GM23338 (cell line): ENCODE results near the gene WWOX. TPM values are rescaled to one million over a fixed set of nuclear protein-coding genes. Genes with fewer than 3 reads are reported as not detected.

Experiments
- ATAC-seq: fragments of 200-7000 bp; cut with Tn5 transposase; 3 replicates; pipeline ENCODE4 v1.9.1; 2020
- DNase-seq: peaks from one replicate; pipeline ENCODE4 v3.0.0-alpha.2; 2015; ENCODE audit warnings: low spot score
- H2AFZ ChIP-seq: fragments of 200-600 bp; sonication (generic); 2 replicates; pipeline ENCODE4 v1.8.0; 2016; ENCODE audit warnings: antibody characterized with exemption, mild to moderate bottlenecking, moderate library complexity
- H3F3A ChIP-seq: fragments of 200-600 bp; sonication (generic); replicated peaks from 2 replicates; pipeline ENCODE4 v1.8.0; 2017; ENCODE audit warnings: antibody characterized with exemption, mixed run types, low read depth
- H3K27ac ChIP-seq: fragments of 200-600 bp; sonication (generic); 2 replicates; pipeline ENCODE4 v1.6.1; 2016; ENCODE audit warnings: low read depth
- H3K27me3 ChIP-seq: fragments of 200-600 bp; sonication (generic); 2 replicates; pipeline ENCODE4 v1.8.0; 2016; ENCODE audit warnings: mild to moderate bottlenecking, mixed run types, moderate library complexity; ENCODE audit not compliant: insufficient read depth
- H3K36me3 ChIP-seq: fragments of 200-600 bp; sonication (generic); 2 replicates; pipeline ENCODE4 v1.8.0; 2016; ENCODE audit warnings: mild to moderate bottlenecking; ENCODE audit not compliant: insufficient read depth
- H3K4me1 ChIP-seq: fragments of 200-600 bp; sonication (generic); 2 replicates; pipeline ENCODE4 v1.8.0; 2016; ENCODE audit warnings: mild to moderate bottlenecking, moderate library complexity; ENCODE audit not compliant: insufficient read depth
- H3K4me2 ChIP-seq: fragments of 200-600 bp; sonication (generic); 2 replicates; pipeline ENCODE4 v1.7.1; 2017; ENCODE audit warnings: mixed run types
- H3K4me3 ChIP-seq: fragments of 200-600 bp; sonication (generic); 2 replicates; pipeline ENCODE4 v1.6.1; 2016; ENCODE audit warnings: mixed run types
- H3K79me2 ChIP-seq: fragments of 200-600 bp; sonication (generic); replicated peaks from 2 replicates; pipeline ENCODE4 v1.8.0; 2017; ENCODE audit warnings: mild to moderate bottlenecking; ENCODE audit not compliant: insufficient read depth
- H3K9me2 ChIP-seq: fragments of 200-600 bp; sonication (generic); 2 replicates; pipeline ENCODE4 v1.8.0; 2017; ENCODE audit not compliant: insufficient read depth
- H4K20me1 ChIP-seq: fragments of 200-600 bp; sonication (generic); replicated peaks from 2 replicates; pipeline ENCODE4 v1.8.0; 2017; ENCODE audit warnings: mild to moderate bottlenecking; ENCODE audit not compliant: insufficient read depth
- H3K27ac Mint-ChIP-seq: 2 replicates; pipeline ENCODE4 v1.8.0; 2020; ENCODE audit warnings: inconsistent platforms, mild to moderate bottlenecking, moderate library complexity, mixed read lengths
- H3K27me3 Mint-ChIP-seq: 3 replicates; pipeline ENCODE4 v1.8.0; 2022; ENCODE audit warnings: low read depth, mild to moderate bottlenecking, moderate library complexity, mixed read lengths, inconsistent platforms; ENCODE audit not compliant: insufficient read depth, poor library complexity
- H3K36me3 Mint-ChIP-seq: 3 replicates; pipeline ENCODE4 v1.8.0; 2021; ENCODE audit warnings: low read depth, mild to moderate bottlenecking, inconsistent platforms, moderate library complexity, mixed read lengths
- H3K4me1 Mint-ChIP-seq: 3 replicates; pipeline ENCODE4 v1.8.0; 2020; ENCODE audit warnings: mild to moderate bottlenecking, inconsistent platforms, mixed read lengths
- H3K4me3 Mint-ChIP-seq: 3 replicates; pipeline ENCODE4 v1.8.0; 2021; ENCODE audit warnings: moderate library complexity, mild to moderate bottlenecking, inconsistent platforms, mixed read lengths
- H3K9me3 Mint-ChIP-seq: 3 replicates; pipeline ENCODE4 v1.8.0; 2020; ENCODE audit warnings: moderate library complexity, mild to moderate bottlenecking, inconsistent platforms, mixed read lengths
- CREB1 ChIP-seq: fragments of 250-450 bp; sonication (Bioruptor Pico); IDR thresholded peaks from 2 replicates; pipeline ENCODE4 v1.5.0; 2020; ENCODE audit warnings: low read depth, mild to moderate bottlenecking, moderate library complexity
- ETS1 ChIP-seq: IDR thresholded peaks from 2 replicates; pipeline ENCODE4 v1.6.1; 2016; ENCODE audit warnings: antibody characterized with exemption
- EZH2 ChIP-seq: fragments of 200-600 bp; sonication (generic); IDR thresholded peaks from one replicate; pipeline ENCODE4 v1.8.0; 2017; ENCODE audit warnings: antibody characterized with exemption, mild to moderate bottlenecking, low read depth; ENCODE audit not compliant: unreplicated experiment
- EZH2phosphoT487 ChIP-seq: fragments of 200-600 bp; sonication (generic); IDR thresholded peaks from one replicate; pipeline ENCODE4 v1.8.1; 2018; ENCODE audit warnings: antibody characterized with exemption; ENCODE audit not compliant: unreplicated experiment
- JUNB ChIP-seq: IDR thresholded peaks from one replicate; pipeline ENCODE4 v1.6.1; 2016; ENCODE audit warnings: antibody characterized with exemption; ENCODE audit not compliant: unreplicated experiment
- NANOG ChIP-seq: IDR thresholded peaks from 2 replicates; pipeline ENCODE4 v1.6.1; 2016; ENCODE audit warnings: antibody characterized with exemption, borderline replicate concordance
- POLR2AphosphoS5 ChIP-seq: IDR thresholded peaks from 2 replicates; pipeline ENCODE4 v1.6.1; 2016; ENCODE audit warnings: antibody characterized with exemption, low read depth
- STAT1 ChIP-seq: IDR thresholded peaks from one replicate; pipeline ENCODE4 v1.6.1; 2016; ENCODE audit warnings: antibody characterized with exemption; ENCODE audit not compliant: unreplicated experiment
- ZNF114 ChIP-seq: fragments of 250-450 bp; sonication (Bioruptor Pico); IDR thresholded peaks from 2 replicates; pipeline ENCODE4 v1.5.0; 2020; ENCODE audit warnings: mild to moderate bottlenecking, moderate library complexity
- ZNF331 ChIP-seq: fragments of 250-450 bp; sonication (Bioruptor Pico); IDR thresholded peaks from 2 replicates; pipeline ENCODE4 v1.5.0; 2020; ENCODE audit warnings: low read depth, mild to moderate bottlenecking, moderate library complexity
- polyA plus RNA-seq: library from polyadenylated mRNA; unstranded; fragments of >200 nt; fragmentation: Nextera tagmentation; extraction: Ambion mirVana; gene quantifications from 2 replicates; pipeline ENCODE4 v1.2.1, GENCODE V29; 2016
- total RNA-seq: library from RNA; depleted of rRNA; stranded (reverse); fragments of >200 nt; shearing (Covaris generic); gene quantifications from 2 replicates; pipeline ENCODE4 v1.2.3, GENCODE V29; 2014
- TF ChIP-seq, protein P1 (sequence below): fragments of 250-450 bp; sonication (Bioruptor Pico); IDR thresholded peaks from 2 replicates; pipeline ENCODE4 v1.5.0; 2020; ENCODE audit warnings: mild to moderate bottlenecking, moderate library complexity
- TF ChIP-seq, protein P2 (sequence below): IDR thresholded peaks from one replicate; pipeline ENCODE4 v1.6.1; 2018; ENCODE audit warnings: antibody characterized with exemption; ENCODE audit not compliant: unreplicated experiment
- TF ChIP-seq, protein P3 (sequence below), 2 experiments: fragments of 200-600 bp in 1 of 2; sonication (generic) in 1 of 2; conservative IDR thresholded peaks; 2 replicates each; pipeline versions ENCODE4 v1.5.1 to v1.6.1; 2016 to 2017; ENCODE audit warnings: antibody characterized with exemption in 2 of 2, low read depth in 2 of 2, mild to moderate bottlenecking in 2 of 2, moderate library complexity in 1 of 2

WWOX gene
- total and polyA plus RNA-seq, 2 experiments from 2014 or later: 10.0 to 19.3 TPM

- Mint-ChIP-seq H3K4me3 (no peak overlapping the region), H3K9me3 (no peaks in the 10 kb centered on the region), H3K27ac (no peak overlapping the region), H3K4me1 (peaks cover 35% of the 10 kb centered on the region), H3K36me3 (no peaks in the 10 kb centered on the region), H3K27me3 (peaks cover 5% of the 10 kb centered on the region)
- no peak overlapping the region for H3K4me3 ChIP-seq
- no peaks in the 10 kb centered on the region for H3K36me3 ChIP-seq
- TF ChIP-seq, protein P1, sequence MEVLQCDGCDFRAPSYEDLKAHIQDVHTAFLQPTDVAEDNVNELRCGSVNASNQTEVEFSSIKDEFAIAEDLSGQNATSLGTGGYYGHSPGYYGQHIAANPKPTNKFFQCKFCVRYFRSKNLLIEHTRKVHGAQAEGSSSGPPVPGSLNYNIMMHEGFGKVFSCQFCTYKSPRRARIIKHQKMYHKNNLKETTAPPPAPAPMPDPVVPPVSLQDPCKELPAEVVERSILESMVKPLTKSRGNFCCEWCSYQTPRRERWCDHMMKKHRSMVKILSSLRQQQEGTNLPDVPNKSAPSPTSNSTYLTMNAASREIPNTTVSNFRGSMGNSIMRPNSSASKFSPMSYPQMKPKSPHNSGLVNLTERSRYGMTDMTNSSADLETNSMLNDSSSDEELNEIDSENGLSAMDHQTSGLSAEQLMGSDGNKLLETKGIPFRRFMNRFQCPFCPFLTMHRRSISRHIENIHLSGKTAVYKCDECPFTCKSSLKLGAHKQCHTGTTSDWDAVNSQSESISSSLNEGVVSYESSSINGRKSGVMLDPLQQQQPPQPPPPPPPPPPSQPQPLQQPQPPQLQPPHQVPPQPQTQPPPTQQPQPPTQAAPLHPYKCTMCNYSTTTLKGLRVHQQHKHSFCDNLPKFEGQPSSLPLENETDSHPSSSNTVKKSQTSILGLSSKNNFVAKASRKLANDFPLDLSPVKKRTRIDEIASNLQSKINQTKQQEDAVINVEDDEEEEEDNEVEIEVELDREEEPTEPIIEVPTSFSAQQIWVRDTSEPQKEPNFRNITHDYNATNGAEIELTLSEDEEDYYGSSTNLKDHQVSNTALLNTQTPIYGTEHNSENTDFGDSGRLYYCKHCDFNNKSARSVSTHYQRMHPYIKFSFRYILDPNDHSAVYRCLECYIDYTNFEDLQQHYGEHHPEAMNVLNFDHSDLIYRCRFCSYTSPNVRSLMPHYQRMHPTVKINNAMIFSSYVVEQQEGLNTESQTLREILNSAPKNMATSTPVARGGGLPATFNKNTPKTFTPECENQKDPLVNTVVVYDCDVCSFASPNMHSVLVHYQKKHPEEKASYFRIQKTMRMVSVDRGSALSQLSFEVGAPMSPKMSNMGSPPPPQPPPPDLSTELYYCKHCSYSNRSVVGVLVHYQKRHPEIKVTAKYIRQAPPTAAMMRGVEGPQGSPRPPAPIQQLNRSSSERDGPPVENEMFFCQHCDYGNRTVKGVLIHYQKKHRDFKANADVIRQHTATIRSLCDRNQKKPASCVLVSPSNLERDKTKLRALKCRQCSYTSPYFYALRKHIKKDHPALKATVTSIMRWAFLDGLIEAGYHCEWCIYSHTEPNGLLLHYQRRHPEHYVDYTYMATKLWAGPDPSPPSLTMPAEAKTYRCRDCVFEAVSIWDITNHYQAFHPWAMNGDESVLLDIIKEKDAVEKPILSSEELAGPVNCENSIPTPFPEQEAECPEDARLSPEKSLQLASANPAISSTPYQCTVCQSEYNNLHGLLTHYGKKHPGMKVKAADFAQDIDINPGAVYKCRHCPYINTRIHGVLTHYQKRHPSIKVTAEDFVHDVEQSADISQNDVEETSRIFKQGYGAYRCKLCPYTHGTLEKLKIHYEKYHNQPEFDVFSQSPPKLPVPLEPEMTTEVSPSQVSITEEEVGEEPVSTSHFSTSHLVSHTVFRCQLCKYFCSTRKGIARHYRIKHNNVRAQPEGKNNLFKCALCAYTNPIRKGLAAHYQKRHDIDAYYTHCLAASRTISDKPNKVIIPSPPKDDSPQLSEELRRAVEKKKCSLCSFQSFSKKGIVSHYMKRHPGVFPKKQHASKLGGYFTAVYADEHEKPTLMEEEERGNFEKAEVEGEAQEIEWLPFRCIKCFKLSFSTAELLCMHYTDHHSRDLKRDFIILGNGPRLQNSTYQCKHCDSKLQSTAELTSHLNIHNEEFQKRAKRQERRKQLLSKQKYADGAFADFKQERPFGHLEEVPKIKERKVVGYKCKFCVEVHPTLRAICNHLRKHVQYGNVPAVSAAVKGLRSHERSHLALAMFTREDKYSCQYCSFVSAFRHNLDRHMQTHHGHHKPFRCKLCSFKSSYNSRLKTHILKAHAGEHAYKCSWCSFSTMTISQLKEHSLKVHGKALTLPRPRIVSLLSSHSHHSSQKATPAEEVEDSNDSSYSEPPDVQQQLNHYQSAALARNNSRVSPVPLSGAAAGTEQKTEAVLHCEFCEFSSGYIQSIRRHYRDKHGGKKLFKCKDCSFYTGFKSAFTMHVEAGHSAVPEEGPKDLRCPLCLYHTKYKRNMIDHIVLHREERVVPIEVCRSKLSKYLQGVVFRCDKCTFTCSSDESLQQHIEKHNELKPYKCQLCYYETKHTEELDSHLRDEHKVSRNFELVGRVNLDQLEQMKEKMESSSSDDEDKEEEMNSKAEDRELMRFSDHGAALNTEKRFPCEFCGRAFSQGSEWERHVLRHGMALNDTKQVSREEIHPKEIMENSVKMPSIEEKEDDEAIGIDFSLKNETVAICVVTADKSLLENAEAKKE: no peak
- TF ChIP-seq ETS1 (no peak), STAT1 (no peak), EZH2 (no peak), ZNF331 (CRISPR knock-in tag) (no peak), EZH2phosphoT487 (no peak), CREB1 (CRISPR knock-in tag) (no peak), ZNF114 (no peak), NANOG (no peak), JUNB (no peak), POLR2AphosphoS5 (no peak)
- TF ChIP-seq, protein P2, sequence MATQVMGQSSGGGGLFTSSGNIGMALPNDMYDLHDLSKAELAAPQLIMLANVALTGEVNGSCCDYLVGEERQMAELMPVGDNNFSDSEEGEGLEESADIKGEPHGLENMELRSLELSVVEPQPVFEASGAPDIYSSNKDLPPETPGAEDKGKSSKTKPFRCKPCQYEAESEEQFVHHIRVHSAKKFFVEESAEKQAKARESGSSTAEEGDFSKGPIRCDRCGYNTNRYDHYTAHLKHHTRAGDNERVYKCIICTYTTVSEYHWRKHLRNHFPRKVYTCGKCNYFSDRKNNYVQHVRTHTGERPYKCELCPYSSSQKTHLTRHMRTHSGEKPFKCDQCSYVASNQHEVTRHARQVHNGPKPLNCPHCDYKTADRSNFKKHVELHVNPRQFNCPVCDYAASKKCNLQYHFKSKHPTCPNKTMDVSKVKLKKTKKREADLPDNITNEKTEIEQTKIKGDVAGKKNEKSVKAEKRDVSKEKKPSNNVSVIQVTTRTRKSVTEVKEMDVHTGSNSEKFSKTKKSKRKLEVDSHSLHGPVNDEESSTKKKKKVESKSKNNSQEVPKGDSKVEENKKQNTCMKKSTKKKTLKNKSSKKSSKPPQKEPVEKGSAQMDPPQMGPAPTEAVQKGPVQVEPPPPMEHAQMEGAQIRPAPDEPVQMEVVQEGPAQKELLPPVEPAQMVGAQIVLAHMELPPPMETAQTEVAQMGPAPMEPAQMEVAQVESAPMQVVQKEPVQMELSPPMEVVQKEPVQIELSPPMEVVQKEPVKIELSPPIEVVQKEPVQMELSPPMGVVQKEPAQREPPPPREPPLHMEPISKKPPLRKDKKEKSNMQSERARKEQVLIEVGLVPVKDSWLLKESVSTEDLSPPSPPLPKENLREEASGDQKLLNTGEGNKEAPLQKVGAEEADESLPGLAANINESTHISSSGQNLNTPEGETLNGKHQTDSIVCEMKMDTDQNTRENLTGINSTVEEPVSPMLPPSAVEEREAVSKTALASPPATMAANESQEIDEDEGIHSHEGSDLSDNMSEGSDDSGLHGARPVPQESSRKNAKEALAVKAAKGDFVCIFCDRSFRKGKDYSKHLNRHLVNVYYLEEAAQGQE: no peak
- TF ChIP-seq, protein P3, sequence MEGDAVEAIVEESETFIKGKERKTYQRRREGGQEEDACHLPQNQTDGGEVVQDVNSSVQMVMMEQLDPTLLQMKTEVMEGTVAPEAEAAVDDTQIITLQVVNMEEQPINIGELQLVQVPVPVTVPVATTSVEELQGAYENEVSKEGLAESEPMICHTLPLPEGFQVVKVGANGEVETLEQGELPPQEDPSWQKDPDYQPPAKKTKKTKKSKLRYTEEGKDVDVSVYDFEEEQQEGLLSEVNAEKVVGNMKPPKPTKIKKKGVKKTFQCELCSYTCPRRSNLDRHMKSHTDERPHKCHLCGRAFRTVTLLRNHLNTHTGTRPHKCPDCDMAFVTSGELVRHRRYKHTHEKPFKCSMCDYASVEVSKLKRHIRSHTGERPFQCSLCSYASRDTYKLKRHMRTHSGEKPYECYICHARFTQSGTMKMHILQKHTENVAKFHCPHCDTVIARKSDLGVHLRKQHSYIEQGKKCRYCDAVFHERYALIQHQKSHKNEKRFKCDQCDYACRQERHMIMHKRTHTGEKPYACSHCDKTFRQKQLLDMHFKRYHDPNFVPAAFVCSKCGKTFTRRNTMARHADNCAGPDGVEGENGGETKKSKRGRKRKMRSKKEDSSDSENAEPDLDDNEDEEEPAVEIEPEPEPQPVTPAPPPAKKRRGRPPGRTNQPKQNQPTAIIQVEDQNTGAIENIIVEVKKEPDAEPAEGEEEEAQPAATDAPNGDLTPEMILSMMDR (conservative IDR thresholded peaks at IDR 0.05; ENCODE audit: low read depth in 2 of 2): no peak
- no peak for DNase-seq
- no peak overlapping the region for H2AFZ ChIP-seq
- H3K79me2 ChIP-seq: no peaks in the 10 kb centered on the region
- H3K4me2 ChIP-seq: no peak overlapping the region
- H3K27ac ChIP-seq: no peak overlapping the region
- no peaks in the 10 kb centered on the region for H3K27me3 ChIP-seq
- H4K20me1 ChIP-seq: no peaks in the 10 kb centered on the region
- no peaks in the 10 kb centered on the region for H3K4me1 ChIP-seq
- ATAC-seq: no peak
- H3K9me2 ChIP-seq: 0 out of 2 replicates have a peak, but pooled peaks cover 7% of the 10 kb centered on the region
- no peaks in the 10 kb centered on the region for H3F3A ChIP-seq
These were observed 492.2 kb downstream of the WWOX start for GRCh38 chr16:78591682-78592103.
